ENCODE results near the gene CACNA1B. TPM values are rescaled to one million over a fixed set of nuclear protein-coding genes. Genes with fewer than 3 reads are reported as not detected.
A peak's percentile ranks its signal among the peaks of the same experiment; 100 is the strongest.
"Not testable (repeated sequence)": the region's sequence is repeated elsewhere in the genome, so short reads cannot be mapped to it uniquely, and the experiment has no call there.

Gene CACNA1B
- total RNA-seq, 1 experiment from 2014 or later: 1.7 TPM

- H3K36me3 ChIP-seq (ENCODE audit: control insufficient read depth in 1 of 2, insufficient read depth in 2 of 2, low read length in 2 of 2); H2AFZ ChIP-seq (ENCODE audit: low read depth, low read length, poor library complexity, severe bottlenecking); DNase-seq (ENCODE audit: low read depth, low spot score); H3K9me2 ChIP-seq (ENCODE audit: insufficient read depth); H3K27ac ChIP-seq (ENCODE audit: low read depth, low read length); H3K4me1 ChIP-seq (ENCODE audit: control insufficient read depth in 1 of 2, insufficient read depth in 2 of 2, low read length in 2 of 2); BruUV-seq (replicated peaks); H3K9ac ChIP-seq (ENCODE audit: low read length); POLR2A ChIA-PET; RAD21 ChIA-PET (ENCODE audit: low non-redundant PET in 1 of 2, low total read pairs in 2 of 2, uncharacterized antibody in 2 of 2, unreplicated experiment in 2 of 2); H4K20me1 ChIP-seq (ENCODE audit: insufficient read depth); H3K27me3 ChIP-seq (ENCODE audit: insufficient read depth, low read length); intact Hi-C loops (cut with micrococcal nuclease); H3K9me3 ChIP-seq (ENCODE audit: control insufficient read depth in 1 of 2, insufficient read depth in 1 of 2, low read depth in 1 of 2, low read length in 2 of 2); H3K4me2 ChIP-seq (ENCODE audit: low read length); CTCF ChIA-PET; H3K79me2 ChIP-seq (ENCODE audit: insufficient read depth, low read length); H3K4me3 ChIP-seq (replicated peaks in 1 of 2; ENCODE audit: low read depth in 1 of 2, low read length in 2 of 2); ATAC-seq: not testable (repeated sequence)
- 0 out of 6 replicates have a peak, but pooled peaks of 1 of the 3 experiments have one; percentile 14 for TF ChIP-seq CTCF (IDR thresholded peaks at IDR 0.05 in 2 of 3, conservative IDR thresholded peaks at IDR 0.05 in 1 of 3; ENCODE audit: borderline replicate concordance in 1 of 3, insufficient read depth in 1 of 3, low read depth in 2 of 3, low read length in 2 of 3)
- peak; percentile 15; the same call in 1 of the 2 replicates for TF ChIP-seq RAD21 (IDR thresholded peaks at IDR 0.05; ENCODE audit: low read depth)
Observed at GRCh38 chr9:138147556-138147955, 270.0 kb downstream of the CACNA1B start.

- H2AFZ ChIP-seq (ENCODE audit: low read depth, low read length, poor library complexity, severe bottlenecking); H3K9me3 ChIP-seq (ENCODE audit: control insufficient read depth in 1 of 2, insufficient read depth in 1 of 2, low read depth in 1 of 2, low read length in 2 of 2); BruUV-seq (replicated peaks); intact Hi-C loops (cut with micrococcal nuclease); RAD21 ChIA-PET (ENCODE audit: low non-redundant PET in 1 of 2, low total read pairs in 2 of 2, uncharacterized antibody in 2 of 2, unreplicated experiment in 2 of 2); CTCF ChIA-PET; H3K36me3 ChIP-seq (ENCODE audit: control insufficient read depth in 1 of 2, insufficient read depth in 2 of 2, low read length in 2 of 2); H3K4me1 ChIP-seq (ENCODE audit: control insufficient read depth in 1 of 2, insufficient read depth in 2 of 2, low read length in 2 of 2); H4K20me1 ChIP-seq (ENCODE audit: insufficient read depth); H3K9me2 ChIP-seq (ENCODE audit: insufficient read depth); H3K79me2 ChIP-seq (ENCODE audit: insufficient read depth, low read length); POLR2A ChIA-PET; H3K27me3 ChIP-seq (ENCODE audit: insufficient read depth, low read length): not testable (repeated sequence)
- Histone ChIP-seq H3K4me3 (replicated peaks in 1 of 2; ENCODE audit: low read depth in 1 of 2, low read length in 2 of 2) (peak overlapping the region; percentile 46 to 56), H3K9ac (ENCODE audit: low read length) (peak overlapping the region; percentile 45; the same call in 1 of the 2 replicates), H3K27ac (ENCODE audit: low read depth, low read length) (peak overlapping the region; percentile 48), H3K4me2 (ENCODE audit: low read length) (peak overlapping the region; percentile 69)
- DNase-seq (ENCODE audit: low read depth, low spot score): peak; percentile 27
- ATAC-seq: peak; percentile 81
- TF ChIP-seq CTCF (IDR thresholded peaks at IDR 0.05 in 2 of 3, conservative IDR thresholded peaks at IDR 0.05 in 1 of 3; ENCODE audit: borderline replicate concordance in 1 of 3, insufficient read depth in 1 of 3, low read depth in 2 of 3, low read length in 2 of 3) (peak; percentile 34 to 76 (median 52); a peak in 5 of 6 replicates), RAD21 (IDR thresholded peaks at IDR 0.05; ENCODE audit: low read depth) (peak; percentile 47)
Observed at GRCh38 chr9:138149672-138150656, 272.4 kb downstream of the CACNA1B start.

- H3K9me2 ChIP-seq (ENCODE audit: insufficient read depth); DNase-seq (ENCODE audit: low read depth, low spot score); H2AFZ ChIP-seq (ENCODE audit: low read depth, low read length, poor library complexity, severe bottlenecking); intact Hi-C loops (cut with micrococcal nuclease); H3K36me3 ChIP-seq (ENCODE audit: control insufficient read depth in 1 of 2, insufficient read depth in 2 of 2, low read length in 2 of 2); H3K4me3 ChIP-seq (replicated peaks in 1 of 2; ENCODE audit: low read depth in 1 of 2, low read length in 2 of 2); H3K79me2 ChIP-seq (ENCODE audit: insufficient read depth, low read length); H3K9me3 ChIP-seq (ENCODE audit: control insufficient read depth in 1 of 2, insufficient read depth in 1 of 2, low read depth in 1 of 2, low read length in 2 of 2); H3K4me1 ChIP-seq (ENCODE audit: control insufficient read depth in 1 of 2, insufficient read depth in 2 of 2, low read length in 2 of 2); H3K9ac ChIP-seq (ENCODE audit: low read length); RAD21 ChIA-PET (ENCODE audit: low non-redundant PET in 1 of 2, low total read pairs in 2 of 2, uncharacterized antibody in 2 of 2, unreplicated experiment in 2 of 2); H3K4me2 ChIP-seq (ENCODE audit: low read length); H3K27me3 ChIP-seq (ENCODE audit: insufficient read depth, low read length); H4K20me1 ChIP-seq (ENCODE audit: insufficient read depth); H3K27ac ChIP-seq (ENCODE audit: low read depth, low read length); BruUV-seq (replicated peaks); ATAC-seq; CTCF ChIA-PET; POLR2A ChIA-PET: not testable (repeated sequence)
Observed at GRCh38 chr9:138155788-138156187, 278.2 kb downstream of the CACNA1B start.
